Right ventricle myocardium superior (tissue), 1 donor: ENCODE results near the gene RBMS3. TPM values are rescaled to one million over a fixed set of nuclear protein-coding genes. Genes with fewer than 3 reads are reported as not detected.
"Not testable (repeated sequence)": the region's sequence is repeated elsewhere in the genome, so short reads cannot be mapped to it uniquely, and the experiment has no call there.

Experiments
- ATAC-seq: fragments of 200-7000 bp; cut with Tn5 transposase; one replicate; pipeline ENCODE4 v1.9.1; 2020; ENCODE audit warnings: mild to moderate bottlenecking; ENCODE audit not compliant: poor library complexity
- DNase-seq: peaks from one replicate; pipeline ENCODE4 v3.0.0-alpha.2; 2020
- intact Hi-C: fragments of 100-400 bp; cut with DNase I; formaldehyde crosslinking; loops from one replicate; pipeline ENCODE4 v1.11.2; 2022
- total RNA-seq: library from RNA; stranded (reverse); fragmentation: NEBNext Ultra II Directional; extraction: Animal tissue kit (Norgen Biotek cat#: 25700); gene quantifications from one replicate; pipeline ENCODE4 v1.2.1, GENCODE V29; 2021
- donor health status: DM: no; HTN: yes; CAD: no; lungs with severe emphysema.

RBMS3 gene
- total RNA-seq, 1 donor from 2014 or later: 25.3 TPM

DNA sequence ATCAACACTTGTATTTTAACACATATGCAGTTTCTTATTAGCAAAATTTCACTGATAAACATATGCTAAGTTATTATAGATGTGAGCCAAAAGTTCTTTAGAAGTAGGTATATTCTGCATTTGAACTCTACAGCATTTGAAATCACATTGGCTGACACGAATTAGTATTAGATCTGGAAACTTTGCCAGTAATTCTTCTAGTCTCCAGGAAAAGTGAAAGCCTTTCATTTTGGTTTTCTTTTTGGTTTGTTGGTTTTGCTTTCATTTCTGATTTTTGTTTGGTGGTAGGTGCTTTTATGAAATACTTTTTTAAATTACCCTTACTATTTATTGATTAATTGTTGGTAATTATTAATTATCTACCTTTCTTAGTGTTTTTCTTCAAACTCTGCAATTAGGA is 72.9 kb downstream of the RBMS3 start:
- ATAC-seq: no peak
- intact Hi-C loops: no loop called here
- no peak for DNase-seq

DNA sequence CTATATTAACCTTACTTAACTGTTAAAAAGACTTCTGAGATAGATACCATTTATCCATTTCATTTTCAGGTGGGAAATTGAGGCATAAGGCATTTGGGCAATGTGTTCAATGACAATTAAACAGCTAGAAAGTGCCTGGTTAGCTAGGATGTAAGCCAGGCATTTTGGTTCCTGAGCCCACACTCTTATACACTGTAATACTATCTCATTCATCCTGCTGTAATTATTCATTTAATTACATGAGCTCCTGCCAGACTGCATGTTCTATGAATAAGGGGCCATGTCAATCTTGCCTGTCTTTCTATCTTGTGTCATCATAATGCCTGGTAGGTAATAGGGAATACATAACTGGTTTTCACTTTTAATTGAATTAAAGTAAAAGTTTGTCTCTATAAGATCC is 74.0 kb downstream of the RBMS3 start:
- intact Hi-C loops: no loop called here
- ATAC-seq: no peak
- no peak for DNase-seq

DNA sequence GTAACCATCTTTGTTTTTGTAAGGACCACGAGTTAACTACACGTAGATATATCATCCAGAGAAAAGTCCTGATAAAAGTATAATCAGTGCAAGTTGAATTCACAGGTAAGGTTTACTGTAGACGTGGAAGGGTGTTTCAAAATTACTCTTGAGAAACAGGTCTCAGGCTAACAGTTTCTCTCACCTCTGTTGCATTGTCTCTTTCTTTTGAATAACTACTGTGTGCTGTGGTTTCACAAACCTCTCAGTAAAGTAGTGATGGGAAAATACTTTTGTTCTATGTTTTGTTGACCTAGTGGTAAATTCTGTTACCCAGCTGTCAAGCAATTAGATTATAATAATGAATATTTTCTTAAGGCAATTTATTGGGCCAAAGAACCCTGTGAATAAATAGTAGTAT is 75.2 kb downstream of the RBMS3 start:
- ATAC-seq: no peak
- intact Hi-C loops: no loop called here
- no peak for DNase-seq

DNA sequence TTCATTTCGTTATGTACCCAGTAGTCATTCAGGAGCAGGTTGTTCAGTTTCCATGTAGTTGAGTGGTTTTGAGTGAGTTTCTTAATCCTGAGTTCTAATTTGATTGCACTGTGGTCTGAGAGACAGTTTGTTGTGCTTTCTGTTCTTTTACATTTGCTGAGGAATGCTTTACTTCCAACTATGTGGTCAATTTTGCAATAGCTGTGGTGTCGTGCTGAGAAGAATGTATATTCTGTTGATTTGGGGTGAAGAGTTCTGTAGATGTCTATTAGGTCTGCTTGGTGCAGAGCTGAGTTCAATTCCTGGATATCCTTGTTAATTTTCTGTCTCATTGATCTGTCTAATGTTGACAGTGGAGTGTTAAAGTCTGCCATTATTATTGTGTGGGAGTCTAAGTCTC is 79.4 kb downstream of the RBMS3 start:
- intact Hi-C loops, ATAC-seq, DNase-seq: not testable (repeated sequence)

DNA sequence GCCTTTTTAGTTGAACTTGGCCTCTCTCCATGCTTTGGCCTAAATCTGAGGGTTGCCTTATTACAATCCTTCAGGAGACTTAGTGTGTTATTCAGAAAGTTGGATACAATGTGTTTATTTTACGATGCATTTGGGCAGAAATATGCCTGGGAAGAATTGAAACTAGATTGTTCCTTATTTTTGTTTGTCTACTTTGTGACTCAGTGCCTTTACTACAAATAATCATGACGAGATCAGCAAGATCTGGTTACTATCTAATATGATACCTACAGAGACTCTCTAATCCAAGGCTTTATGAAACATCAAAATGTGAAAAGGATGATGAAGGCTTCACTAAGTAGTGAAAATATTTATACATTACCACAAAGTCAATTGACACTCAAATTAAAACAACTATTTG is 82.2 kb downstream of the RBMS3 start:
- ATAC-seq: no peak
- intact Hi-C loops: no loop called here
- no peak for DNase-seq

DNA sequence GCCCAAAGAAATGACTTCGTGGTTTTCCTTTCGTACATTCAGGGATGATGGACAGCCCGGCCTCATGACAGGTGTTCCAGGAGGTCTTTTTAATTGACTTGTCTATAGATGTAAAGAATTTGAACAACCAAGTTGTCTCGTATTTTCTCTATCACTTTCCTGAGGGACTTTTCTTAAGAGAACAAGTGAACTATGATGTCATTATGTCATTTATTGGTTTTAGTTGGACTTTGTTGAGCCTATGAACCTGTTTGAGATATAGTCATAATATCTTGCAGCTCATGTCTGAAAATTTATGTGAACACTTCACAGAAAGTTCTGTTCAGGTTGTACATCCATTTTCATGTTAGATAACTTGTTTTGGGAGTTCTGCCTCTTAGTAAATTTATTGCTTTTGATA is 89.2 kb downstream of the RBMS3 start:
- ATAC-seq (no peak), DNase-seq (no peak)
- intact Hi-C loops: no loop called here

DNA sequence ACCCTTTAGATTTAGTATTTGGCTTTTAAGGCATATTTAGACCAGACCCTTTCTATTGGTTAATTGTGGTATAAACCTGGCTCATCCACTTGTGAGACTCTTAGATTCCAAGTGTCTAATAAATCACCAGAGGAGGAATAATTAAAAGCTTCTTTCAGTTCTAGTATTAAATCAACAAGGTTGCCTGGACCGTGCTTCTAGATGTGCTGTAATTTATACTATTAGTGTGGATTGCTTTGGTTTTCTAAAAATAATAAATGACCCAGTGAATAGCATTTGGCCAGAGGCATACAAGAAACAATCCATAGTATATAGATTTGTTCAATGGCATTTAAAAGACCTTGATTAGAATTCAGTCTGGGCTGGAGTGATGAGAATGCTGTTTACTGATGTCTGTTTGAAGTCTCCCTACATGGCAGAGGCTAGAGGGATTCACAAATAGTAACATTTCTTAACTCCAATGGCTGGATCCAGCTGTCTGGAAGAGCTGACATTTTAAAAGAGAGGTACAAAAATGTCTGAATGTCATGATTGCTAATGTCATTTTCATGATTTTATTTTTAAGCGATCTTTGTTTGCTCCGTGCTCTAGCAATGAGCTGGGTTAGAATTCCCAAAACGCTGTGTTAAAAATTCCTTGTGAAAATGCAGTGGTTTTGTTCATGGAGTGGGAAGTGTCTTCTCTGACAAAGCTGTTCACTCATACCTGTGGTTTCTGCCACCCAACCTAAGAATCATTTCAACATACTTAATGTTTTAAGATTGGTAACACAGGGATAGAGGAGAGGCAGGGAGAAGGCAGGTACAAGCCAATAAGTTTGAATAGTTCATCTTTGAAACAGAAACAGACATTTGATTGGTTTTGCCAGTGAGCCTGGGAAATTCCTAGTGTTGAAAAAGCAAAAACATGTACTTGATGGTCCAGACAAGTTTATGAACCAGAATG is 89.9 kb downstream of the RBMS3 start:
- no peak for ATAC-seq
- intact Hi-C loops: no loop called here
- DNase-seq: no peak

DNA sequence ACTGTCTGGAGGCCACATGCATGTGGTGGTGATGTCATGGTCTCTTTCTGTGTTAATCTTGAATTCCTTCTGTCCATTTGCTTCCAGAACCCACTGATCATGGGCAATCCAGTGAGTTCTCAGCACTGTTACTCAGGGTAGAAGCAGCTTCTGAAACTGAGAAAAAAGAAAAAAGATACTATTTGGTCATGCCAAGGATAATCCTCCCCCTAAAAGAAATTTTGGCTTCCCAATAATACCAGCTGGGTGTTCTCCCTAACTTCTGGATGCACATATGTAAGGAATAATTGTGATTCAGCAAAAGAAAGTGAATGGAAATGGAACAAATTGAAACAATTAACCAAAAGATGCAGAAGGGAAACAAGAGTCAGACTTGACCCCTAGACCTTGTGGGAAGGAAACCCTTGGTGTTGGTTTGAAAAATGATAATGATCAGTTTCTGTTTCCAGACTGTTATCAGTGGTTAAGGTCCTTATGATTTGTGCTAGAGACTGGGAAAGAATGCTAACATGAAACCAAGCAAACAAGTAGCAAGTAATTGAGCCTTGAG is 92.3 kb downstream of the RBMS3 start:
- ATAC-seq (no peak), DNase-seq (no peak)
- intact Hi-C loops: no loop called here

DNA sequence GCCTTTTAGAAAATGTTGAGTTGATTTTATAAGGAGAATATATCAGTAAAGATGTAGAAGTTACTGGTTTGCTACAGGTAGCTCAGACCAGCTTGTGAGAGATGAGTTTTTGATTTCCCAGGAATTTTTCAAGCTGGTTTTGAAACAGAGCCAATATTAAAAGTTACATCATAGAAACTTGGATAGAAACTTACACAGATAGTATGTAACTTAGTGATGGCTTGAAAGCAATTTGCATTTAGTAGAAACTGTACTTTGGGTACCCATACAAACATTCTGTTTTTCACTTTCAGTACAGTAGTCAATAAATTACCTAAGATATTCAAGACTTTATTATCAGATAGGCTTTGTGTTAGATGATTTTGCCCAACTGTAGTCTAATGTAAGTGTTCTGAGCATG is 93.4 kb downstream of the RBMS3 start:
- no peak for DNase-seq
- no peak for ATAC-seq
- intact Hi-C loops: no loop called here

DNA sequence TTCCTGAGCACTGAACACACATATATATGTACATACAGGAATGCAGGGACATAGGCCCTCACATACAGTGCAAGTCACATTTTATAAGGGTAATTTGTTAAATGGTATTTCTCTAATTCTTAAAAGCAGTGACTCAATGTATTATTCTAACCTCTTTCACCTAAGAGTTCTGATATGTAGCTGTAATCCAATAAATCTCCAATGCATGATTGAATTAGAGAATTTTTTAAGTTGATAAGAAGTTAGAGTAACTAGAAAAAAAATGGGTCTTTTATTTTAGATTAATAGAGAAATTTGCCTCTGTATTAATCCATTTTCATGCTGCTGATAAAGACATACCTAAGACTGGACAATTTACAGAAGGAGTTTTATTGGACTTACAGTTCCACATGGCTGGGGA is 98.2 kb downstream of the RBMS3 start:
- ATAC-seq (no peak), DNase-seq (no peak)
- intact Hi-C loops: no loop called here

DNA sequence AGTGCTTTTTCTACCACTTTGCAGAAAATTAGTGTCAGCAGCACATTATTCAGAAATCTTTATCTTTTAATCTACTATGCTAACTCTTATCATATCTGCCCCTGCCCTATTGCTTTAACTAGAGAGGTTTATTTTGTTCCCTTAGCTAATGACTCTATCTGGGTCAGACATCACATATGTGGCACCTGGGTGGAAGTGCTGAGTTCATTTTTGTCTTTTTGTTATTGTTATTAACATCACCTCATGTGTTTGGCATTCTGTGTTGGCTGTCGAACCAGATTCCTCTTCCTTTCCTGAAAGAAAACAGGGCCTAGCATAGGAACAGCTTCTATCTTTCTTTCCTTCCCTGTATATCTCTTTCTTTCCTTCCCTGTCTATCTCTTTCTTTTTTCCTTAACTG is 100.7 kb downstream of the RBMS3 start:
- ATAC-seq (no peak), DNase-seq (no peak)
- intact Hi-C loops: no loop called here

DNA sequence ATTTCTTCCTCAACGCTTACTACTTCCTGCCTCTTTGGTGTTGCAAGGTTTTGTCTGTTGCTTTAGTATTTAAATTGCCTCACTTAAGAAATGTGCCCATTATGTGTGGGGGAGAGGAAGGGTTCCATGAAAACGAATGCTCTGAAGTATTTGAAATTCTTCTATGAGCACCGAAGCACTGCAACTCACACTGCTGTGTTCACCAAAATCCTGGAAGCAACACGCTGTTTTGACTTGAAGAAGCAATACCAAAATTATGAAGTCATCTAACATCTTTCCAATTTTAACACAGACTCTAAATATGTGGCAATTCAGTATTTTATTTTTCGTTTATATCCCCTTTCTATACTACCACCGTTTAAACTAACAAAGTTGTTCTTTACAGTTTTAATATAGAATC is 101.5 kb downstream of the RBMS3 start:
- intact Hi-C loops: no loop called here
- DNase-seq (no peak), ATAC-seq (peak; percentile 61)

DNA sequence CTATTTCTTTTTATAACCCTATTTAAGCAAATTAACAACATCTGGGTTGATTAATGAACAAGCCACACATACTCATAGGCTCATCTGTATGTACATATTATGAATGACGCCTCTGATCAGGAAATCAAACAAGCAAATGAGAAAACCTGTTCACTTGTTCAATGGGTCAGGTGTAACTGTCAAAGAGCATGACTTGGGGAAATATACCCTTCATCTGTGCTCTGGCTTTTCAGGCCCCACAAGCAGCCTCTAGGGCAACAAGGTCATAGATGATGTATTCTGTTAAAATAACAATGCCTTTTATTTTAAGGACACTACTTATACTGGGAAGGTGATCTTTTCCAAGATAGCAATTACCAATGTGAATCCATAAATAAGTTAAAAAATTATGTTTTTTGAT is 102.0 kb downstream of the RBMS3 start:
- intact Hi-C loops: no loop called here
- no peak for ATAC-seq
- no peak for DNase-seq

DNA sequence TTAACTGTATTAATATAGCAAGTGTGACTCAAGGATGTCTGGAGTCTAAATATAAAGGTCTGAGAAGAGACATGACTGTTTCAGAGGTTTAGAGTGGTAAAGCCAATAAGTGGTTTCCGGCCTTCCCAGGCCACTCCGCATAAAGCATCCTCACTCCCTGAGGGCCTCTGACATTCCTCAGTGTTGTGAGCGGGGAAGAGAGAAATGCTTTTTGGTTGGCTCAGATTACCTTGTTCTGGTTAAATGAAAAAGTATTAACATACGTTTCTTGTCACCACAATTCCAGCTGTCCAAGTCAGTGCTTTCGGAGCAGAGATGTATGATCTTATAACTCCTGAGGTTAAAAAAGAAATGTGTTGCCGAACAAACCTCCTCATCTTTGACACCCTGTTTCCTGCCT is 103.8 kb downstream of the RBMS3 start:
- peak; percentile 79 for ATAC-seq
- intact Hi-C loops: no loop called here
- no peak for DNase-seq

DNA sequence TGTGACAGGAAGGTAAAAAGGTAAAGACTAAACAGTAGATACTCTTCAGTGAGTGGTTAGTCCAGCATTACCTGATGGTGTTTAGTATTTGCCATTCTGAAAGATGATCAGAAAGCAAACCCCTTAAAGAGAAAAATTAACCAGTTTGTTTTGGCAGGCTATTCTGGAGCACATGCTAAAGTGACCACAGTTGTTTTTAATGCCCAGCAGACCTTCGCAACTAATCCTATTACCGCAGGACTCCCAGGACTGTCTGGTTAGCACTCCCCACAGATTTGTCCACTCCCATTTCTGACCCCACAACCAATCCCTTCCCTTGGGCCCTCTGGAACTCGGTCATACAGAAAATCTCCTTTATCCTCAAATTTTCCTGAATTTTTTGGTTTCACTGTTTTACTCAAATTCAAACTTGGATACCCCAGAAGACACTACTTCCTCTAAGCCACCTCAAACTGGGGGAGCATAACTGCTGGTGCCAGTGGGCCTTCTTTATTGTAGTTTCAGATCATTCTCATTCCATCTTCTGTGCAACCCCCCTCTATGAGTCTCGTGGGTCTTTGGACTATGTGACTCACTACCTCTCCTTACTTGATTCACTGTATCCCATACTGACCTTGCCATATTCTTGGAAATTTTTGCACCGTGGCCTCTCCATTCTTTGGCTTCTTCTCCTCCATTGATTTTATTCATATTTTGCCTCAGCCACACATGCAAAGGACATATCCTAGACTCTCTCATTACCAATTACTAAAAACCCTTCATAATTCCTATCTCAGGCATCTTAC is 104.4 kb downstream of the RBMS3 start:
- intact Hi-C loops: no loop called here
- peak; percentile 40 for ATAC-seq
- no peak for DNase-seq

DNA sequence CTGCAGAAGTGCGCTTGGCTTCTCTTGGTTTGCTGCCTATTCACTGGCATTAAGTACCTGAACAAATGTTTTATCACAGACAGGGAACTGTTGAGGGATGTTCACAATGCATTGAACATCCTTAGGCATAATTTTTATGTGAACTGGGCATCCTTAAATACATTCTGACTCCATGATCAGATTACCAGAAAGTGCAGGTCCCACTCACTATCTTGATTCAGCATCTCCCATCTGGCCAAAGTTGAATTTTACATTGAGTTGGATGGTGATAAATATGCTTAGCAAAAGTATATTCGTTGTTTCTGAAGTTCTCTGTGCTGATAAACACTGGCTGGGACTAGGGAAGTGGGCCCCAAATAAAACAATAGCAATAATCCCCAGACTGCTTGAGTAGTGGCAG is 108.5 kb downstream of the RBMS3 start:
- no peak for ATAC-seq
- no peak for DNase-seq
- intact Hi-C loops: no loop called here

DNA sequence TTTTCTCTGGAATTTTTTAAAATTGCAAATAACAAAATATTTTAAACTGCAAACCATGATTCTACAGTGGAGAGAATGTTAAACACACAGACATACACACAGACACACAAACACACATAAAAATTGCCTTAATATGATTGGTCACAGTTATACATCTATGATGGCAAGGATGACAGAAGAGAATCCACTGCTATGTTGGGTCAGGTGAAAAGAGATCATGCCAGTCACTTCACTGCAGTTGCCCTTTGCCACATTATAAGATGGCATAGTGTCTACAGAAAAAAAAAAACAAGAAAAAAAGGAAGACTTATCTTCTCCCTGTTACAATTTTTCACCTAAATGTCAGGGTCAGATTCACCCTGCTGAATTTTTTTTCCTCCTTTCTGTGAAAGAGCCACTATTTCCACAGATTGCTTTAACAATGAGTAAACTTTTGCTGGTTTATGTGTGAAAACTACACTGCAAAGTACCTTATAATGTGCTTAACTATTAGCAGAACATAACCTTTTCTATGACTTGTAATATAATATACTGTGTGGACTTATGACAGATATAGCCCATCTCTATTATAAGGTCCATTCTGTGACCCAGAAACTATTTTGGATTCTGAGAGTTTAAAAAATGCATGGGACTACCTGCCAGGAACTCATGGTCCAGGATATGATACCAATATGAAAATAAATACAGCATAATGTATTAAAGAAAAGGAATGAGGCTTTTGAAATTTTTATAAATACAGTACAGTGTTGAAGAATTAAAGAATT is 111.9 kb downstream of the RBMS3 start:
- intact Hi-C loops: no loop called here
- DNase-seq: no peak
- no peak for ATAC-seq

DNA sequence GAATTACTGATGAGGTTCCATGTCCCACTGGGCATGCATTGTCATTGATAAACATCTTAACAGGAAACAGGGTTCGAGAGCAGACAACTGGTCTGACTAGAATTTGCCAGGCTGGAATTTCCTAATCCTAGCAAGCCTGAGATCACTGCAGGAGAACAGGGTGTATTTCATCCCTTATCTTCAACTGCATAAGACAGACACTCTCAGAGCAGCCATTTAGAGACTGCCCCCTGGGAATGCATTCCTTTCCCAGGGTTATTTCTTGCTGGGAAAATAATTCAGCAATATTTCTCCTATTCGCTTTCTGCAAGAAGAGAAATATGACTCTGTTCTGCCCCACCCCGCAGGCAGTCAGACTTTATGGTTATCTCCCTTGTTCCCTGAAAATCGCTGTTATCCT is 113.1 kb downstream of the RBMS3 start:
- intact Hi-C loops, DNase-seq, ATAC-seq: not testable (repeated sequence)

DNA sequence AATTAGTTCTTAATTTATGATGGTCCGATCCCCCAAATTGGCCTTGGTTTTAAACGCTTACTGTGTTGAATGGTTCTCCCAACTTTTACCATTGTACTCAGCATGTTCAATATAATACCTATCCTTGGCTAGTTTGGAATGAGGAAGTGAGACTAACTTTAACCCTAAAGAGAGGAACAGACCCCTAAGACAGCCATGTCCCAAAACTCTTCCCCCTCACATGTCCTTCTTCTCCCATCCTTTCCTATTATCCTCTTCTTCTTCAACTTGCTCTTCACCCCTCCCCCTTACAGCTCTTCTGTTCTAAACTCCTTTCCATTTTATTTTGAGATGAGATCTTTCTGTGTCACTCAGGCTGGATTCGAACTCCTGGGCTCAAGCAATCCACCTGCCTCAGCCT is 116.5 kb downstream of the RBMS3 start:
- intact Hi-C loops: no loop called here
- no peak for ATAC-seq

More for the DNA sequence above, 116.5 kb downstream of the RBMS3 start:
- no peak for DNase-seq
